GM23338 (cell line): ENCODE data around the gene RSRC1. TPM values are rescaled to one million over a fixed set of nuclear protein-coding genes. Genes with fewer than 3 reads are reported as not detected.
"Not testable (repeated sequence)": the region's sequence is repeated elsewhere in the genome, so short reads cannot be mapped to it uniquely, and the experiment has no call there.

Experiments used
- ATAC-seq: fragments of 200-7000 bp; cut with Tn5 transposase; 3 replicates; pipeline ENCODE4 v1.9.1; 2020
- DNase-seq: peaks from one replicate; pipeline ENCODE4 v3.0.0-alpha.2; 2015; ENCODE audit warnings: low spot score
- H2AFZ ChIP-seq: fragments of 200-600 bp; sonication (generic); 2 replicates; pipeline ENCODE4 v1.8.0; 2016; ENCODE audit warnings: antibody characterized with exemption, mild to moderate bottlenecking, moderate library complexity
- H3F3A ChIP-seq: fragments of 200-600 bp; sonication (generic); replicated peaks from 2 replicates; pipeline ENCODE4 v1.8.0; 2017; ENCODE audit warnings: antibody characterized with exemption, mixed run types, low read depth
- H3K27ac ChIP-seq: fragments of 200-600 bp; sonication (generic); 2 replicates; pipeline ENCODE4 v1.6.1; 2016; ENCODE audit warnings: low read depth
- H3K27me3 ChIP-seq: fragments of 200-600 bp; sonication (generic); 2 replicates; pipeline ENCODE4 v1.8.0; 2016; ENCODE audit warnings: mild to moderate bottlenecking, mixed run types, moderate library complexity; ENCODE audit not compliant: insufficient read depth
- H3K36me3 ChIP-seq: fragments of 200-600 bp; sonication (generic); 2 replicates; pipeline ENCODE4 v1.8.0; 2016; ENCODE audit warnings: mild to moderate bottlenecking; ENCODE audit not compliant: insufficient read depth
- H3K4me1 ChIP-seq: fragments of 200-600 bp; sonication (generic); 2 replicates; pipeline ENCODE4 v1.8.0; 2016; ENCODE audit warnings: mild to moderate bottlenecking, moderate library complexity; ENCODE audit not compliant: insufficient read depth
- H3K4me2 ChIP-seq: fragments of 200-600 bp; sonication (generic); 2 replicates; pipeline ENCODE4 v1.7.1; 2017; ENCODE audit warnings: mixed run types
- H3K4me3 ChIP-seq: fragments of 200-600 bp; sonication (generic); 2 replicates; pipeline ENCODE4 v1.6.1; 2016; ENCODE audit warnings: mixed run types
- H3K79me2 ChIP-seq: fragments of 200-600 bp; sonication (generic); replicated peaks from 2 replicates; pipeline ENCODE4 v1.8.0; 2017; ENCODE audit warnings: mild to moderate bottlenecking; ENCODE audit not compliant: insufficient read depth
- H3K9me2 ChIP-seq: fragments of 200-600 bp; sonication (generic); 2 replicates; pipeline ENCODE4 v1.8.0; 2017; ENCODE audit not compliant: insufficient read depth
- H4K20me1 ChIP-seq: fragments of 200-600 bp; sonication (generic); replicated peaks from 2 replicates; pipeline ENCODE4 v1.8.0; 2017; ENCODE audit warnings: mild to moderate bottlenecking; ENCODE audit not compliant: insufficient read depth
- H3K27ac Mint-ChIP-seq: 2 replicates; pipeline ENCODE4 v1.8.0; 2020; ENCODE audit warnings: inconsistent platforms, mild to moderate bottlenecking, moderate library complexity, mixed read lengths
- H3K27me3 Mint-ChIP-seq: 3 replicates; pipeline ENCODE4 v1.8.0; 2022; ENCODE audit warnings: low read depth, mild to moderate bottlenecking, moderate library complexity, mixed read lengths, inconsistent platforms; ENCODE audit not compliant: insufficient read depth, poor library complexity
- H3K36me3 Mint-ChIP-seq: 3 replicates; pipeline ENCODE4 v1.8.0; 2021; ENCODE audit warnings: low read depth, mild to moderate bottlenecking, inconsistent platforms, moderate library complexity, mixed read lengths
- H3K4me1 Mint-ChIP-seq: 3 replicates; pipeline ENCODE4 v1.8.0; 2020; ENCODE audit warnings: mild to moderate bottlenecking, inconsistent platforms, mixed read lengths
- H3K4me3 Mint-ChIP-seq: 3 replicates; pipeline ENCODE4 v1.8.0; 2021; ENCODE audit warnings: moderate library complexity, mild to moderate bottlenecking, inconsistent platforms, mixed read lengths
- H3K9me3 Mint-ChIP-seq: 3 replicates; pipeline ENCODE4 v1.8.0; 2020; ENCODE audit warnings: moderate library complexity, mild to moderate bottlenecking, inconsistent platforms, mixed read lengths
- CREB1 ChIP-seq: fragments of 250-450 bp; sonication (Bioruptor Pico); IDR thresholded peaks from 2 replicates; pipeline ENCODE4 v1.5.0; 2020; ENCODE audit warnings: low read depth, mild to moderate bottlenecking, moderate library complexity
- REST ChIP-seq: IDR thresholded peaks from one replicate; pipeline ENCODE4 v1.6.1; 2018; ENCODE audit warnings: antibody characterized with exemption; ENCODE audit not compliant: unreplicated experiment
- polyA plus RNA-seq: library from polyadenylated mRNA; unstranded; fragments of >200 nt; fragmentation: Nextera tagmentation; extraction: Ambion mirVana; gene quantifications from 2 replicates; pipeline ENCODE4 v1.2.1, GENCODE V29; 2016
- total RNA-seq: library from RNA; depleted of rRNA; stranded (reverse); fragments of >200 nt; shearing (Covaris generic); gene quantifications from 2 replicates; pipeline ENCODE4 v1.2.3, GENCODE V29; 2014
- TF ChIP-seq, protein P1 (sequence below), 2 experiments: fragments of 200-600 bp in 1 of 2; sonication (generic) in 1 of 2; conservative IDR thresholded peaks; 2 replicates each; pipeline versions ENCODE4 v1.5.1 to v1.6.1; 2016 to 2017; ENCODE audit warnings: antibody characterized with exemption in 2 of 2, low read depth in 2 of 2, mild to moderate bottlenecking in 2 of 2, moderate library complexity in 1 of 2
- TF ChIP-seq, protein P2 (sequence below): fragments of 250-450 bp; sonication (Bioruptor Pico); IDR thresholded peaks from 2 replicates; pipeline ENCODE4 v1.5.0; 2020; ENCODE audit warnings: mild to moderate bottlenecking, moderate library complexity

Gene RSRC1
- total and polyA plus RNA-seq, 2 experiments from 2014 or later: 32.5 to 76.8 TPM

DNA sequence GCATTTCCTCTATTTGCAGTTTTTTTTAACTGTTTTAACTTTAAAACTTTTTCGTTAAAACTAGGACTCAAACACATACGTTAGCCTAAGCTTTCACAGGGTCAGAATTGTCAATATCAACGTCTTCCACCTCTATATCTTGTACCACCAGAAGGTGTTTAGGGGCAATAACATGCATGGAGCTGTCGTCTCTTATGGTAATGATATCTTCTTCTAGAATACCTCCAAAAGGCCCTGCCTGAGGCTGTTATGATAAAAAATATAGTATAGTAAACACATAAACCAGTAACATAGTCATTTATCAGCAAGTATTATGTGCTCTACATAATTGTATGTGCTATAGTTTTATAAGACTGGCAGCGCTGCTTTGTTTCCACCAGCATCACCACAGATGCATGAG lies 384.8 kb downstream of the RSRC1 start:
- no peak overlapping the region for H2AFZ ChIP-seq
- no peak overlapping the region for H3K27ac Mint-ChIP-seq
- TF ChIP-seq REST (no peak), CREB1 (CRISPR knock-in tag) (no peak)
- TF ChIP-seq, protein P1, sequence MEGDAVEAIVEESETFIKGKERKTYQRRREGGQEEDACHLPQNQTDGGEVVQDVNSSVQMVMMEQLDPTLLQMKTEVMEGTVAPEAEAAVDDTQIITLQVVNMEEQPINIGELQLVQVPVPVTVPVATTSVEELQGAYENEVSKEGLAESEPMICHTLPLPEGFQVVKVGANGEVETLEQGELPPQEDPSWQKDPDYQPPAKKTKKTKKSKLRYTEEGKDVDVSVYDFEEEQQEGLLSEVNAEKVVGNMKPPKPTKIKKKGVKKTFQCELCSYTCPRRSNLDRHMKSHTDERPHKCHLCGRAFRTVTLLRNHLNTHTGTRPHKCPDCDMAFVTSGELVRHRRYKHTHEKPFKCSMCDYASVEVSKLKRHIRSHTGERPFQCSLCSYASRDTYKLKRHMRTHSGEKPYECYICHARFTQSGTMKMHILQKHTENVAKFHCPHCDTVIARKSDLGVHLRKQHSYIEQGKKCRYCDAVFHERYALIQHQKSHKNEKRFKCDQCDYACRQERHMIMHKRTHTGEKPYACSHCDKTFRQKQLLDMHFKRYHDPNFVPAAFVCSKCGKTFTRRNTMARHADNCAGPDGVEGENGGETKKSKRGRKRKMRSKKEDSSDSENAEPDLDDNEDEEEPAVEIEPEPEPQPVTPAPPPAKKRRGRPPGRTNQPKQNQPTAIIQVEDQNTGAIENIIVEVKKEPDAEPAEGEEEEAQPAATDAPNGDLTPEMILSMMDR (conservative IDR thresholded peaks at IDR 0.05; ENCODE audit: low read depth in 2 of 2): no peak
- no peaks in the 10 kb centered on the region for H3K79me2 ChIP-seq
- H3K36me3 ChIP-seq: no peaks in the 10 kb centered on the region
- DNase-seq (no peak), ATAC-seq (no peak)
- peaks cover 4% of the 10 kb centered on the region; the same call in 2 of the 3 replicates for H3K4me1 Mint-ChIP-seq
- H3K9me2 ChIP-seq: no peaks in the 10 kb centered on the region
- no peak overlapping the region for H3K27ac ChIP-seq
- no peaks in the 10 kb centered on the region for H4K20me1 ChIP-seq
- H3K27me3 Mint-ChIP-seq: peaks cover 3% of the 10 kb centered on the region
- H3F3A ChIP-seq: no peaks in the 10 kb centered on the region
- no peaks in the 10 kb centered on the region for H3K27me3 ChIP-seq
- H3K36me3 Mint-ChIP-seq: peaks cover 6% of the 10 kb centered on the region; the same call in 2 of the 3 replicates
- H3K9me3 Mint-ChIP-seq: peaks cover 11% of the 10 kb centered on the region
- H3K4me3 ChIP-seq: no peak overlapping the region
- no peak overlapping the region for H3K4me2 ChIP-seq
- H3K4me1 ChIP-seq: no peaks in the 10 kb centered on the region
- no peak overlapping the region for H3K4me3 Mint-ChIP-seq

- not testable (repeated sequence) for ATAC-seq, H3K27ac Mint-ChIP-seq, H3F3A ChIP-seq, H3K4me2 ChIP-seq, H3K4me3 ChIP-seq, H3K27me3 ChIP-seq, DNase-seq, H4K20me1 ChIP-seq, H3K36me3 Mint-ChIP-seq, H2AFZ ChIP-seq, H3K9me2 ChIP-seq, H3K36me3 ChIP-seq, H3K4me1 ChIP-seq, H3K27me3 Mint-ChIP-seq, H3K27ac ChIP-seq, H3K79me2 ChIP-seq, H3K4me3 Mint-ChIP-seq, H3K4me1 Mint-ChIP-seq
- H3K9me3 Mint-ChIP-seq: peaks cover 19% of the 10 kb centered on the region
Measured at GRCh38 chr3:158495398-158495902, 385.6 kb downstream of the RSRC1 start.

DNA sequence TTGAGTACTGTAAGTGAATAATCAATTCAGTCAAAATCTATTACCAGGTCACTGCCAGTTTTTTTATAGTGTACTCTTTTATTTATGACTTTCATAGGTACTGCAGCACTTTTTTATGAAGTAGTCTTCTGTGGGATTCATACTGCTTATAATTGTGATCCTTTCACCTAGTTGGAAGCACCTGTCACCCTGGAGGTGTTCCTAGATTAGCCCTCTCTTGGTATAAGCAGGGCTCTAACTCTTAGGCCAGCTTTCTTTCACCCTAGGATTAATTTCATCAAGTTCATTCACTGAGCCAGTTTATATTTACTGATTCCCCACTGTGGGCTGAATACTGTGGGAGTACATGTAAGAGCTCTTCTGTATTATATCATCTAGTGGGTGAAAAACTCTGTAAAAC lies 395.2 kb downstream of the RSRC1 start:
- H3K9me3 Mint-ChIP-seq: peaks cover 4% of the 10 kb centered on the region; the same call in 2 of the 3 replicates
- ATAC-seq: no peak
- TF ChIP-seq, protein P2, sequence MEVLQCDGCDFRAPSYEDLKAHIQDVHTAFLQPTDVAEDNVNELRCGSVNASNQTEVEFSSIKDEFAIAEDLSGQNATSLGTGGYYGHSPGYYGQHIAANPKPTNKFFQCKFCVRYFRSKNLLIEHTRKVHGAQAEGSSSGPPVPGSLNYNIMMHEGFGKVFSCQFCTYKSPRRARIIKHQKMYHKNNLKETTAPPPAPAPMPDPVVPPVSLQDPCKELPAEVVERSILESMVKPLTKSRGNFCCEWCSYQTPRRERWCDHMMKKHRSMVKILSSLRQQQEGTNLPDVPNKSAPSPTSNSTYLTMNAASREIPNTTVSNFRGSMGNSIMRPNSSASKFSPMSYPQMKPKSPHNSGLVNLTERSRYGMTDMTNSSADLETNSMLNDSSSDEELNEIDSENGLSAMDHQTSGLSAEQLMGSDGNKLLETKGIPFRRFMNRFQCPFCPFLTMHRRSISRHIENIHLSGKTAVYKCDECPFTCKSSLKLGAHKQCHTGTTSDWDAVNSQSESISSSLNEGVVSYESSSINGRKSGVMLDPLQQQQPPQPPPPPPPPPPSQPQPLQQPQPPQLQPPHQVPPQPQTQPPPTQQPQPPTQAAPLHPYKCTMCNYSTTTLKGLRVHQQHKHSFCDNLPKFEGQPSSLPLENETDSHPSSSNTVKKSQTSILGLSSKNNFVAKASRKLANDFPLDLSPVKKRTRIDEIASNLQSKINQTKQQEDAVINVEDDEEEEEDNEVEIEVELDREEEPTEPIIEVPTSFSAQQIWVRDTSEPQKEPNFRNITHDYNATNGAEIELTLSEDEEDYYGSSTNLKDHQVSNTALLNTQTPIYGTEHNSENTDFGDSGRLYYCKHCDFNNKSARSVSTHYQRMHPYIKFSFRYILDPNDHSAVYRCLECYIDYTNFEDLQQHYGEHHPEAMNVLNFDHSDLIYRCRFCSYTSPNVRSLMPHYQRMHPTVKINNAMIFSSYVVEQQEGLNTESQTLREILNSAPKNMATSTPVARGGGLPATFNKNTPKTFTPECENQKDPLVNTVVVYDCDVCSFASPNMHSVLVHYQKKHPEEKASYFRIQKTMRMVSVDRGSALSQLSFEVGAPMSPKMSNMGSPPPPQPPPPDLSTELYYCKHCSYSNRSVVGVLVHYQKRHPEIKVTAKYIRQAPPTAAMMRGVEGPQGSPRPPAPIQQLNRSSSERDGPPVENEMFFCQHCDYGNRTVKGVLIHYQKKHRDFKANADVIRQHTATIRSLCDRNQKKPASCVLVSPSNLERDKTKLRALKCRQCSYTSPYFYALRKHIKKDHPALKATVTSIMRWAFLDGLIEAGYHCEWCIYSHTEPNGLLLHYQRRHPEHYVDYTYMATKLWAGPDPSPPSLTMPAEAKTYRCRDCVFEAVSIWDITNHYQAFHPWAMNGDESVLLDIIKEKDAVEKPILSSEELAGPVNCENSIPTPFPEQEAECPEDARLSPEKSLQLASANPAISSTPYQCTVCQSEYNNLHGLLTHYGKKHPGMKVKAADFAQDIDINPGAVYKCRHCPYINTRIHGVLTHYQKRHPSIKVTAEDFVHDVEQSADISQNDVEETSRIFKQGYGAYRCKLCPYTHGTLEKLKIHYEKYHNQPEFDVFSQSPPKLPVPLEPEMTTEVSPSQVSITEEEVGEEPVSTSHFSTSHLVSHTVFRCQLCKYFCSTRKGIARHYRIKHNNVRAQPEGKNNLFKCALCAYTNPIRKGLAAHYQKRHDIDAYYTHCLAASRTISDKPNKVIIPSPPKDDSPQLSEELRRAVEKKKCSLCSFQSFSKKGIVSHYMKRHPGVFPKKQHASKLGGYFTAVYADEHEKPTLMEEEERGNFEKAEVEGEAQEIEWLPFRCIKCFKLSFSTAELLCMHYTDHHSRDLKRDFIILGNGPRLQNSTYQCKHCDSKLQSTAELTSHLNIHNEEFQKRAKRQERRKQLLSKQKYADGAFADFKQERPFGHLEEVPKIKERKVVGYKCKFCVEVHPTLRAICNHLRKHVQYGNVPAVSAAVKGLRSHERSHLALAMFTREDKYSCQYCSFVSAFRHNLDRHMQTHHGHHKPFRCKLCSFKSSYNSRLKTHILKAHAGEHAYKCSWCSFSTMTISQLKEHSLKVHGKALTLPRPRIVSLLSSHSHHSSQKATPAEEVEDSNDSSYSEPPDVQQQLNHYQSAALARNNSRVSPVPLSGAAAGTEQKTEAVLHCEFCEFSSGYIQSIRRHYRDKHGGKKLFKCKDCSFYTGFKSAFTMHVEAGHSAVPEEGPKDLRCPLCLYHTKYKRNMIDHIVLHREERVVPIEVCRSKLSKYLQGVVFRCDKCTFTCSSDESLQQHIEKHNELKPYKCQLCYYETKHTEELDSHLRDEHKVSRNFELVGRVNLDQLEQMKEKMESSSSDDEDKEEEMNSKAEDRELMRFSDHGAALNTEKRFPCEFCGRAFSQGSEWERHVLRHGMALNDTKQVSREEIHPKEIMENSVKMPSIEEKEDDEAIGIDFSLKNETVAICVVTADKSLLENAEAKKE: no peak

More for the DNA sequence above, 395.2 kb downstream of the RSRC1 start:
- Histone ChIP-seq H4K20me1 (no peaks in the 10 kb centered on the region), H3K4me3 (no peak overlapping the region), H3K79me2 (no peaks in the 10 kb centered on the region), H3K4me2 (no peak overlapping the region), H3K9me2 (0 out of 2 replicates have a peak, but pooled peaks cover 2% of the 10 kb centered on the region), H3K4me1 (peaks cover 7% of the 10 kb centered on the region), H2AFZ (no peak overlapping the region), H3K27me3 (no peaks in the 10 kb centered on the region), H3K36me3 (no peaks in the 10 kb centered on the region), H3K27ac (no peak overlapping the region), H3F3A (no peaks in the 10 kb centered on the region)
- Mint-ChIP-seq H3K4me1 (peaks cover 6% of the 10 kb centered on the region; the same call in 1 of the 3 replicates), H3K36me3 (no peaks in the 10 kb centered on the region; the same call in 2 of the 3 replicates), H3K27me3 (peaks cover 2% of the 10 kb centered on the region), H3K27ac (no peak overlapping the region), H3K4me3 (no peak overlapping the region)
- DNase-seq: no peak
